GM21619 (cell line): Measurements from ENCODE around the gene PGBD5.

Source experiments
- ATAC-seq: cut with Tn5 transposase; IDR thresholded peaks from one replicate; pipeline ENCODE4 v1.9.1; 2021; ENCODE audit not compliant: unreplicated experiment

PGBD5 gene

DNA sequence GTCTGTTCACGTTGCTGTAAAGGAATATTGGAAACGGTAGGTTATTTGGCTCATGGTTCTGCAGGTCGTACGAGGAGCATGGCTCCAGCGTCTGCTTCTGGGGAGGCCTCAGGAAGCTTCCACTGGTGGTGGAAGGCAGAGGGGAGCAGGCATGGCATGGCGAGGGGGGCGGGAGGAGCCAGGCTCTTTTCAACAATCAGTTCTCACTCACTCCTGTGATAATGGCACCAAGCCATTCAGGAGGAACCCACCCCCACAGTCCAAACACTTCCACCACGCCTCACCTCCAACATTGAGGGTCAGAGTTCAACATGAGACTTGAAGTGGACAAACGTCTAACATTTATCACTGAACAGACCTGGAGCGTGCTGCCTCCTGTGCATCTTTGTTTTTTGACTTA is 141.2 kb downstream of the PGBD5 start:
- ATAC-seq, result no peak

DNA sequence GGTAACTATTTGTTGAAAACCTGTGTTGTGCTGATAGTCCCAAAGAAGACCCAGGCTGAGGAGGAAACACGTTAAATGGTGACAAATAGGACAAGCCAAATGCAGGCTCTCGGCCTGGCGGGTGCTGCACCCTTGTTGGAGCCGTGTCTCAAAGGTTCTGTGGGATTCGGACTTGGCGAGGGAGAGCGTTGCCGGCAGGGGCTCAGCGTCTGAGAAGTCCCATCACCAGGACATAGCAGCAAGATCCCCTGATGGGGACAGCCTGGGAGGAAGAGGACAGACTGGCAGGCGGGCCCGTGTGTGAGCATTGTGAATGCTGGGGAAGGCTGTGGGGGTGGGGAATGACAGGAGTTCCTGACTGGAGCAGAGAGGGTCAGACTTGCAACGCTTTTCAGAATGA is 142.5 kb downstream of the PGBD5 start:
- ATAC-seq, result no peak

DNA sequence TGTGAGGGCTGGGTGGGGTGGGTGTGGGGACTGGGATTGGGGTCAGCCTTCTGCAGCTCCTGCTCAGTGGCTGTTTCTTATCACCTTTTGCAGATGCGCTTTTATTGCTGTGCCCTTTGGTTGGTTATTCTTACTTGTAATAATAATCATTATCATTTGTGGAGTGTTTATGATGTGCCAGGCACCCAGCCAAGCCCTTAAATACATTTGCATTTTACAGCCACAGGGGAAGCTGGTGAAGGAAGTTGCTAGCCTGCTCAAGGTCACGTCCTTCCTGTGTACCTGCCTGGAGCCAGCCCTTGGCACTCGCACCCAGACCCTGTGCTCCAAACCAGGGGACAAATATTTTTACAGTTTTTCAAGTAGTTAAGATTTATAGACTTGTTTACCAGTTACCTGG is 144.0 kb downstream of the PGBD5 start:
- no peak for ATAC-seq

DNA sequence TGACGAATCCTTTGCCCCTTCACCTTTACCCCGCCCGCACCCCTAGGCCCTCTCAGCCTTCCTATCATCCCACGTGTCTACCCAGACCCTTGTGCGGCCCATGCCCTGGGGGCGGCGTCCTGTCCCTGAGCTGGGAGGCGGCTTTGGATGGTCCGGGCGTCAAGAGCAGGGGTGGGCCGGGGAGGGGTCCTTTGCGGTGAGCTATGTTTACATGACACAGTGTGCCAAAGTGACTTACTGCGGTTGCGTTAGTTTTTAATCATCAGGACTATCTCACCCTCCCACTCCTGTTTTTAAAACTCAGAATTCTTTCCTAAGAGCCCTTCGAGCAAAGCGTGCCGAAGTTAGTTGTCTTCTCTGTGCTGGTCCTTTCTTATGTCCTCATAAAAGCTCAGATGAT is 144.6 kb downstream of the PGBD5 start:
- ATAC-seq, result no peak

DNA sequence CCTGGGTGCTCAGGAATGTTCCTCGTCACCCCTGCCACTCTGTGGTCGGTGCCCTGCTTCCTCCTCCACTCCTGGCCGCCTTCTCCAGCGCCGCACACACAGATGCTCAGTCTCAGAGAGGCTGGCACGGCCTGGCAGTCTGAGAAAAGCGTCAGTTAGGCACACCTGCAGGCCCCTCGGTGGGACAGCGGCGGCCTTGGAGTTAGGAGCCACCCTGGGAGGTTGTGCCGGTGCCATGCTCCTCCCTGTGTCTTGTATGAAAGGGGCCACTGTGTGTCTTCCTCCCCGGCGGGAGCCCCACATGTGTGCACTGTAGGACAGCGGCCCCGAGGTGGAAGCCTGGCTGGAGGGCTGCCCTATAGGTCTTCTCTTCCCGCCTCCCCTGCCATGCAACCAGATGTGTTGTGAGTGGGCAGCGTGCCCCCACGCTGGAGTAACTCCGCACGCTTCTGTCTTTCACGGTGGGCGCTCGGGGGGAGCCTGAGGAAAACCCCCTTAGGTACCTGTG is 145.2 kb downstream of the PGBD5 start:
- ATAC-seq, result no peak

DNA sequence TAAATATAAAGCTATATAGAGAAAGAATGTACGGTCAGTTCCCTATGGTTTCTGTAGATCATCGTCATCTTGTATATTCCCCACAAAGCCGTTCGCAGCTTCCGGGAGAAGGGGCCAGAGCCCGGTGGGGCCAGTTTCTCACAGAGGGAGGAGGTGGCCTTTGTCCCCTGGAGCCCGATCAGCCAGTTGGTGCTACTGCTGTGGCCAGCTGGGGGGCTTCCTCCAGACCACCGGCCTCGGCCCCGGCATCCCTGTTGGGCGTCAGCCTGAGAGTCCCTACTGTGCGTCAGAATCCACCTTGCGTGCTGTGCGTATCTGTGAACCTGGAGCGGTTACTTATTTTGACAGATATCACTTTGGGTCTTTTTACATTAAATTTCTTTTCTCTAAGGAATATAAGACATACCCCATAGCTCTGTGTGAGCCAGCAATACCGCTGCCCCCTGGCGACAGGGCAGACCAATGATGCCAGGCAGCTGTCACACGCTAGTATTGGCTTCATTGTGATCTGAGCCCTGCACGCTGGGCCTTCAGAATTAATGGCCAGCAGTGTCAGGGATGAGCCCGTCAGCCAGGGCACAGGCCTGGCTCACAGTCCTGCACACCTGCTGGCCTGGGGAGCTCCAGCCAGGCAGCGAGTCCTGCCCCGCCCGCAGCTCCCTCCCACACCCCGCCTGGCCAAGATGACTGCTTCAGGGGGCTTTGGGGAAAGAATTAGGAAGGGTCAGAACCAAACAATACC is 145.9 kb downstream of the PGBD5 start:
- no peak for ATAC-seq

DNA sequence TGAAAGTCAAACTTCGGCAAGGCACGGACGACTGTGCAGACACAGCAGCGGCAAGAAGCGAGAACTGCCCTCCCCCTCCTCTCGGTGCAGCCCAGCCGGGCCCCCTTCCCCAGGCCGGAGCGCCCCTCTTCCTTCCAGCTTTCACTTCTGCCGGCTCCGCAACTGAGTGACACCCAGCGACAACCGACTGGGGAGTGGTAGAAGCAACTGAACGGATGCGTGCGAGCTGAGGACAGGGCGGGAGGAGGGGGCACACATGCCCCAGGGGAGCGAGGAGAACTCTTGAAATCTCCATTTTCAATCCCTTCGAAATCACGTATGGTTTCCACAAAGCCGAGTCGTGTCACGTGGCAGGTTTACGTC is 146.6 kb downstream of the PGBD5 start:
- no peak for ATAC-seq

DNA sequence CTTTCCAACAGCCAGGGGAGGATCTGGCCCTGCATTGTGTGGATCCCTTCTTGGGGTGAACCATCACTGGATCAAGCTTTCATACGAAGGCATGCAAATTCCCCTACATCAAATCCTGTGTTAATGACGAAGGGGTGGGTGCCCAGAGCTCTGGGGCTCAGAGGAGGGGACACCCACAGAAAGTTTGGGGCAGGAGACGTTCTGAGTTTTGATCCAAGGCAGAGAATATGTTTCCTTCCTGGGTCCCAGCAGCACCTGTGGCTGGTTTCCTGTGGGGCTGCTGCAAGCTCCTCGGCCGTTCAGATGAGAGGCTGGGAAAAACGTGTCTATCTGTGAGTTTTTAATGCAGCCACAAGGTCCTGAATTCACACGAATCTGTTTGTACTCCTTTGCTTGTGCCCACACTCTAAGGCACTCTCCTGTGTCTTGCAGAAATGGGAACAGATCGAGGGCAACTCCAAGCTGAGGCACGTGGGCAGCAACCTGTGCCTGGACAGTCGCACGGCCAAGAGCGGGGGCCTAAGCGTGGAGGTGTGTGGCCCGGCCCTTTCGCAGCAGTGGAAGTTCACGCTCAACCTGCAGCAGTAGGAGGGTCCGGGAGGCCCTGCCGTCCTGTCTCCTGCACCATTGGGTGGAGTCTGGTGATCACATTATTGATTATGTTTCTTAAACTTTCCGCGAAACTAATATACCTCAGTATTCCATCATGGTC is 147.1 kb downstream of the PGBD5 start:
- ATAC-seq, result no peak

DNA sequence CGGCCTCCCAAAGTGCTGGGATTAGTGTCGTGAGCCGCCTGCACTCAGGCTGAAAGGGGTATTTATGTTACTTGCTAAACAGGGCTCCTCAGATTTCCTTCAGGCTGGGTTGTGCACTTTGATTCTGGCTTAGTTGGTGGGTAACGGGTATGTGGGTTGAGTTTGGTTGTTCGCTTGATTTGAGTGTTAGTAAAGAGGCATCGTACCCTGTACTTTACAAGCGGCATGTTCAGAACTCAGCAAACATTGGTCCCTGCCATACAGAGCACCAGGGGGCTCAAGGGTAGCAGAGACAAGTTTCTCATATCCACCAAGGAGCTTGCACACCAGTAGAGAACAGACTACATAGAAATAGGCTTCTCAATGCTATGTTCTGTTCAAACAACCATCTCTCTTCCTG is 147.8 kb downstream of the PGBD5 start:
- ATAC-seq, result no peak

DNA sequence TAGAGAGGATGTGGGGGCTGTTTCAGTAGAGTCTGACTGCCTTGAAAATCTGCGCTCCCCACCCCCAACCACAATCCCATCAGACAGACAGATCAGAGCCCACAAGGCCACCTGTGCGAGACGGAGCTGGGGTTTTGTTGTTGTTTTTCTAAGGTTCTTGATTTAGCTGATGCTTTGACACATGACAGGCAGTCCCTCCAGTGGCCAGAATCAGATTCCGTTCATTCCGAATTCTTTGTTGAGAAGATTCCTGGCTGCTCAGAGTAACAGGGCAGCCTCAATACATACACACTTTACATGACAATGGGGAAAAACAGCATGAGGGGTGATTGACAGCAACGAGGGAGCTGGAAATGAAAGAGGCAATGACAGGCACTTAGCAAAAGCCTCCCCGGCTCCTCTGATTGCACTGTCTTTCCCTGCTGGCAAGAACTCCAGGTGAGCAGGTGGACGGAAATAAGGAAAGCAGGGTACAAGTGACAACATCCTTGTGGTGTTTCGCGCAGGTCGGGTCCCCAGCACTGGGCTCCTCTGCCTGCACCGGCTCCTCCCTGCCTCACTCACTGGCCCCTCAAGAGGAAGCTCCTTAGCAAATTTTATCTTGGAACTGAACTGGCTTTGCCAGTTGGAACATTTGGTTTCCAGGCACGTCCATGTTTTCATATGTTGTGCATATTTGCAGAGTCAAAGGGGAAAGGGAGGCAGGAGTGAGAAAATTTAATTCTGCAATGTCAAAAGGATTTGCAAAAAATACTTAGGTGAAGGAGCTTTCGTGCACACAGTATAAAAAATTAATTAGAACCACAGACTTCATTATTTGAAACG is 148.7 kb downstream of the PGBD5 start:
- ATAC-seq, result no peak

DNA sequence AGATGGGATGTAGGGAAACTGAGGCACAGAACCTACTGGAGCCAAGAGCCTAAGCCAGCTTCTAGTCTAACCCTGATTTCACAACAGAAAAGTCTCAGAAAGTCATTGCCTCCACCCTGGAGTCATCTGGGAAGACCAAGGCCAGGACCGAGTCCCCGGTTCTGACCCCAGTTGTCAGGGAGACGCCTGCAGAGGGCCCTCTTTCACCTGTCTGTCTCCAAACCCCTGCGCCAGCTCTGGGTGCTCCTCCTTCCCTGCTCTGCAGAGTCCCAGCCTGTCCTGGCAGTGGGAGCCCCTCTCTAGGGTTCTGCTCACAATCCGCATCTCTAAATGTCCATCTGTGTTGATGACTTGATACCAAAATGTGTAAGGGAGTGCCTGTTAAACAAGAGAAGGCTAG is 149.7 kb downstream of the PGBD5 start:
- no peak for ATAC-seq

DNA sequence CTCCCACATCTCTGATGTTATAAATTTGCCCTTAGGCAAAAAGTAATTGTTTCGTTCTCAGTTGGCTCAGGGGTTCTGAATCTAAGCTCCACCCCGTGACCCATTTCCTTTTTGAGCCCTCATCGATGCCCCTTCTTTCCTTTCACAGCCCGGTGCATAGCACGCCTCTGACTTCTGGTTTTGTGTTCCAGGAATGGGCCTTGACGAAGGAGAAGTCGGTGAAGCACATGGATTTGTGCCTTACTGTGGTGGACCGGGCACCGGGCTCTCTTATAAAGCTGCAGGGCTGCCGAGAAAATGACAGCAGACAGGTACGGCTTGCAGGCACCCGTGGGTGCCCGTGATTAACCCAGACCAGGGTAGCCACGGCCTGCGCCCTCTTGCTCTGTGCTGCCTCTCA is 151.9 kb downstream of the PGBD5 start:
- no peak for ATAC-seq

DNA sequence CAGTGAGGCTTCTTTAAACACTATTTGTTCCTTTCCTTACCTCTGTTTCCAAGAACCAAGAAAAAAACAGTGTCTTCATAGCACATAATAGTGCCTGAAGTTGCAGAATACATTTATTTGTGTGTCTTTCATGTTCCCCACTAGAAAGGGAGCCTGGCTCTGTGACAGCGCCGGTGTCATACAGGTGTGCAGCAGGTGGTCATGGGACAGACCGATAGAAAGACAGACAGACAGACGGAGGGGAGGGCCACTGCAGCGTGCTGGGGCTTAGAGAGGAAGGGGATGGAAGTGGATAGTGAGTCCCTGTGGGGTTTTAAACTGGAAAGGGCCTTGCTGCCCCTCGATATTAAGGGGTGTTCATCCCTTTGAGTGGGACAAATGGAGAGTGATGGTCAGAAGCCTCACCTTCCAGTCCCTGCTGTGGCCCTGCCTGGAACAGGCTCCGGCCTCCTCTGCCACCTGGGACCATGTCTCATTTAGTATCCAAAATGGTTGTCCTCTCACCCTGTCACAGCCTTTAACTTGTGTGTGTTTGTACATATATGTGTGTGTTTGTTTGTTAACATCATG is 152.9 kb downstream of the PGBD5 start:
- no peak for ATAC-seq

DNA sequence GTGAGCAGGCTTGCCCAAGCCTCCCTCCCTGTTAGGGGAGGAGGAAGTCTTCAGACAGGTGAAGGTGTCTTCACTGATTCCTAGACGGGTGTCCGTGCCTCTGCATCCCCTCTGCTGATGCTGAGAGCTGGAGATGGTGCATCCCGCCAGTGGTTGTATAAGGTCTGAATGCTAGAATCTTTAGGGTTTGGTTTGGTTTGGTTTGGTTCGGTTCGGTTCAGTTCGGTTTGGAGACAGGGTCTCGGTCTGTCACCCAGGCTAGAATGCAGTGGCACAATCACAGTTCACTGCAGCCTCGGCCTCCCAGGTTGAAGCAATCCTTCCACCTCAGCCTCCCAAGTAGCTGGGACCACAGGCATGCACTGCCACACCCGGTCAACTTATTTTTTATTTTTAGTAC is 153.6 kb downstream of the PGBD5 start:
- no peak for ATAC-seq

DNA sequence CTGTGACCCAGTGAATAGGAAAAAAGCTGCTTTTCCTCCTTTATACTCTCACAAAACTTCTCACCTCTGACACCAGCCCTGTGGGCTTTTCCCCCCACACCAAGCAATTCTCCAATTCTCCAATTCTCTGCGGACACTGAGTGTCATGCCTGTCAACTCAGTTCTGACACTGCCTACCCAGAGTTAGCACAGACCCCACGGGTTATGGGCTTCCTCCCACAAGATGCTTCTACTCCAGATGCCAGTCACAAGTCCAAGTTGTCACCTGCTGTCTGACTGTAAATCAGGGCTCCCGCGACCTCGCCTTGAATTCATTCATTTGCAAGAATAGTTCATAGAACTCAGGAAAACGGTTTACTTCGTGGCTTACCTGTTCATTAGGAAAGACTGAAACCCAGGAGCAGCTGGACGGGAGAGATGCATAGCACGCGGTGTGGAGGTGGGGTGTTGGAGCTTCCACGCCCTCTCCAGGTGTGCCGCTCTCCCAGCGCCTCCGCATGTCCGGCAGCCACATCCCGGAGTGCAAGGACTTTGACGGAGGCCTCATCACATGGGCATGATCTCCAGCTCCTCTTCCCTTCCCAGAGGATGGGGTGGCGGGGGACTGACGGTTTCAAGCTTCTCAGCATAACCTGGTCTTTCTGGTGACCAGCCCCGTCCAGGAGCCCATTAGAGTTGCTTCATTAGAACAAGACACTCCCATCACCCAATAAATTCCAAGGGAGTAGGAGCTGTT is 154.7 kb downstream of the PGBD5 start:
- ATAC-seq, result no peak

DNA sequence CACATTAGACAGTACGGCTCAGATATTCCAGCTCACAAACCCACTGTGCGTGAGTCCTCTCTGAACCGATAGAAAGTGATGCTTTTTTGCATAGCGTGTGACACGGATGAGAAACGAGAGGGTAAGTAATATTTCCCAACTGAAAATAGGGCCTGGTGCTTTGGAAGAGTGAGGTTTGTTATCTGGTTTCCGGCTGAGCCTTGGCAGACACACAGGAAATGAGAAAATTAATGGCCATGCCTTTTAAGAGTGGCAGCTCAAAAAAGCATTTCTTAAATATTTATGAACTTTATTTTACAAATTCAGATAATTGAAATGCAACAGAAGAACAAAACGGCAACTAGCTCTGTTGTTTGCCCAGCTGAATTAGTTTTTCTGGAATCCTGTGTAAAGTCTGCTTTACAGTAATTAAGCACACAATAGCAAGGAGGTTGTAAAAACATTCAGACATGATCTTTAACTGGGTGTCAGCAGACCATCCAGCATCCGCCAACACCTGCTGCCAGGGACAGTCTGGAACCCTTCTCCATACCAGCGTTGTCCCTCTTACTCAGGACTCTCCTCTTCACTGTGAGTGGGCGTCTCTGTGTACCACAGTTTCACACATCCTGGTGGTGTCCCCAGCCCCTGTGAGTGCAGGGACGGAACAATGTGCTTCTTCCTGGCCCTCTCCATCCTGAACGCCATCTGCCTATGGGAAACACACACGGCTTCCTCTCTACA is 155.4 kb downstream of the PGBD5 start:
- ATAC-seq, result peak; percentile 63

DNA sequence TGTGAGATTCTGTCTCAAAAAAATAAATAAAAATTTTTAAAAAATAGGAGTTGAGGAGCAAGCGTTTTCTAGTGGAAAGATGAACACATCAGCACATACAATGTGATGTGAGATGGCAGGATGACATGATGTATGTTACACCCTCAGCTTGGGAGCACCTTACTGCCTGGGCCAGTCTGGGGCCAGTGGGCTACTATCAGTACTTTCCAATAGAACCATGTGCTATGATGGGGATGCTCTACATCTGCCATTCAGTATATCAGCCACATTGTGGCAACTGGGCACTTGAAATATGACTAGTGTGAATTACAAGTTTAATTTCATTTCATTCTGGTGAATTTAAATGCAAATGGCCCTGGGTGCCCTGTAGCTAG is 156.0 kb downstream of the PGBD5 start:
- ATAC-seq, result peak; percentile 11

DNA sequence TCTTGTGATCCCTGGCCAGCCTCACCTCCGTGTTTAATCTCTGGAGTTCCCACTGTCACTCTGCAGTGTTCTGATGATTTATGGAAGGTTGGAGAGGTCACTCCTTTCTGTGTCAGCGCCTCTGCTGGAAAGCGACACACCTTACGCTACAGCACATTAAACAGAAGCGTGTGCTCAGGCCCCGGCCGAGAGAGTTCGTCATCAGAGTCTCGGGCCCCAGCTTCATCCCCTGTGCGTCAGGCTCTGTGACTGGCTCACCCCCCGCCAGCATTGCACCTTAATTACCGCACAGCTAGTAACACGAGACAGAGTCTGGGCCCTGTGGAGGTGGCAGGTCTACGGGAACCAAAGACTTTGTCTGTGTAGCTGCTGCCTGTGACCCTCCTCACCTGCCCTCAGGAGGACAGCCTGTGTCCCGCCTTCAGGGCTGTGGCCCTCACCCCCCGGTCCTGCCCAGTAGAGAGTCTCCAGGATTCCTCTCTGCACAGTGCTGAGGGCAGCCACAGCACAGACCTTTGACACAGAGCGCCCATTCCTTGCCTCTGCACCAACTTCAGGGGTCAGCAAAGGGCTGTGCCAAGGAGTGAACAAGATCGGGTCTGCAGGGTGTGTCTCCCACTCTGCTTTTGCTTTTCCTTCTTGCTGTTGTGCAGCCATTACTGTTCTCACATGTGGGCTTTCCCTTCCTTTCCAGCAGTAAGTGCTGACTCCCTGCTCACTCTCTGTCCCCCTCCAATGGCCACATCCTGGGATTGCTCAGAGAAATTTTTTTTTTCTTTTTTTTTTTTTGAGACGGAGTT is 157.6 kb downstream of the PGBD5 start:
- ATAC-seq, result no peak

DNA sequence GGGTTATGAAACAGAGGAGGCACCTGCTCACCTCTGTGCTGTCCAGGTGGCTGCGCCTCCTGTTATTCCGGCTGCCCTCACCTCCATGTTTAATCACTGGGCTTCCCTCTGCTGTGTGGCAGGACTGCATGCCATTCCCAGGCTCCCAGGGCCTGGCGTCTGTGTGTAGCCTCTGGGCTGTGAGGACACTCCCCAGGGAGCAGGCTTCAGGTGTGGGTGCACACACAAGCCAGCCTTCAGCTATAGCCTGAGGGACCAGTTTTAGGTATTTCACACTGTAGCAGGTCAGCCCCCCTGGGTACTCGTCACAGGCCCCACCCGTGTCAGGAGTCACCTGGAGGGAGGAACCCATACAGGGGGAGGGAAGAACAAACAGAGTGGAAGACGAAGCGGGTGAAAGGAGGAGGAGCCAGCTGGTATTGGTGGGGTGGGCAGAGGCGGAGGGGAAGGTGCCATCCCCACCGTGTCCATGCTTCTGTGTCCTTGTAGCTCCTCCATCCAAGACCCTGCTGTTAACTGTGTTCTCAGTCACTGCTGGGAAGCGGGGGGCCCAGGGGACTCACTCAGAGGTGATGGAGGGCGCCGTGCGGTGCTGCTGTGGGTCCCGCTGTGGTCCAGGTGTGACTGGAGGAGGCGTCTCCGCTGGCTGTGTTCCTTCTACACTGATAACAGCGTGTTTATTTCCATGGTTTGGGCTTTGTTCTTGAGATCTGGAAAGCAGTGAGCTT is 158.6 kb downstream of the PGBD5 start:
- ATAC-seq, result no peak
